ENCODE results near the gene PTPRN2.
"Not testable (repeated sequence)": the region's sequence is repeated elsewhere in the genome, so short reads cannot be mapped to it uniquely, and the experiment has no call there.

Gene PTPRN2

DNA sequence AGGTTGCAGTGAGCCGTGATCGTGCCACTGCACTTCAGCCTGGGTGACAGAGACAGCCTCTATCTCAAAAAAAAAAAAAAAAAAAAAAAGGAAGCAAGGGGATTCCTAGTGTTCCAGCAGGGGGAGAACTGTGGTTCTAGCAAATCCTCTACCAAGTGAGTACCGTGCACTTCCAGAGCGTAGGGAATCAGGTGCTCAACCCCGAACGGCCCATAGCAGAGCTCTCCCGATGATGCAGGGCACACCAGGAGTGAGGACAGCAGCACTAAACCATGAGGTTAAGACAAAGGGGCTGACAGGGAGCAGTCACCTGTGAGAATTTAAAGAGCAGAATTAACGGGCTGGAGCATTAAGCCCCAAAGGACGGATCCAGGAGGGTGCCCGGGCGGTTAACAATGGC is 173.6 kb downstream of the PTPRN2 start:
- no peak for DNase-seq

DNA sequence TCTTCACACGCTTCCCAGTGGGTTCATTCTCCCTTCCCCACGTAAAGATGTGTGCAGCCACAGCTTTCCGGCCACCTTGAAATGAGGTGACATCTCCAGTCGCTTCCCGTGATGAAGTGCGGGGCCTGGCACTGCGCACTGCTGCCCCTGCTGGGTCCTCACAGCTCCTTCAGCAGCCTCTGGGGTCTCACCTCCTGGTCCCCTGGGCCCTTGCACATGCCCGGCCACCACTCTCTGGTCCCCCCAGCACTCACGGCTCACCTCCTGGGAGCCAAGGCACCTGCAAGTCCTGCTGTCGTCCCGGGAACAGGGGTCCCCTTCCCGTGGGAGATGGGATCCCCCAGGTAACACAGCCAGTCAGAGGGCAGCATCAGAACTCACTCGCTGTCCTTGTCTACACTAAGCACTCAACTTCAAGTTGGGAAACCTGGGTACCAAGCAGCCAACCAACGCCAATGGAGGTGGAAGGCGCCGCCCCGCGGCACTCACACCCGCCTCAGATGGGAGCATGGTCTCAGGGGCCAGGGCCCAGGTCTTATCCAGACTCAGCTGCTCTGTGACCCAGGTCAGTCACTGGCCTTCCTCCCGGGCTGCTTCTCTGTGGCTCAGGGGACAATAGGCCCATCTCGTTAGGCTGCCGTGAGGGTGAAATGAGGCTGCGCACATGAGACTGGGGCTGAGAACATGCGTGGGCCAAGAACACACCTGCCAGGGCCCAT is 176.2 kb downstream of the PTPRN2 start:
- no peak for DNase-seq

DNA sequence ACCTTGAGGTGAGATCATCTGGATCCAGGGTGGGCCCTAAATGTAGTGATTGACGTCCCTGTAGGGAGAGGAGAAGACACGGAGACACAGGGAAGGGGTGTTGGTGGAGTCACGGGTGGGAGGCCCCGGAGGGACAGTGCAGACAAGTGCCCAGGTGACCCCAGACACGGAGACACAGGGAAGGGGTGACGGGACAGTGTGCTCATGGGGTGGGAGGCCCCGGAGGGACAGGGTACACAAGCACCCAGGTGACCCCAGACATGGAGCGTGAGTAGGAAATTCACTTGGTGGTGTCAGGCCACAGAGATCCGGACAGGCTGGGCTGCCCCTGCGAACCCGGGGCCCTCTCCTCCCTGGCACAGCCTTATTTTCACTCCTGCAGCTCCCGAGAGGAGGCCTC is 176.9 kb downstream of the PTPRN2 start:
- no peak for DNase-seq

DNA sequence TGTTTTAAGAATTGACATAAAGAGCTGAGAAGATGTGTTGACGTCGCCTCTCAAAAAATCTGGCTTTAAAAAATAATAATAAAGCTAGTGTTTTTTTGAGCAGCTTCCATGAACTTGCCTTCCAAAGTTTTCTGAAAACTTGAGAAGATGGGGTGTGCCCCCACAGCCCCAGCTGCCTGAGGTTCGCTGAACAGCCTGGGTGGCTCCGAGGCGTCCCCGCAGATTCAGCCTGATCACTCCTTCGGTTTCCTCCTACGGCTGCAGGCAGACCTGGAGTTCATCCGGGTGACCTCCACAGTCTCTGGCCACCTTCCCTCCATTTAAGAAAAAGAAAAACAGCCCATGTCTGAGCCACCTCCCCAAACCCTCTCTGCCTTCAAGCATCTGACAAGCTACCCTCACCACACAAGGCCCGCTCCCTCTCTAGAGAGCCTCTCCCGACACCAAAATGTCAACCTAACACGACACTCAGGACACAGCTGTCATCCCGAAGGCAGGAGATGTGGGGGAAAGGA is 177.8 kb downstream of the PTPRN2 start:
- no peak for DNase-seq

DNA sequence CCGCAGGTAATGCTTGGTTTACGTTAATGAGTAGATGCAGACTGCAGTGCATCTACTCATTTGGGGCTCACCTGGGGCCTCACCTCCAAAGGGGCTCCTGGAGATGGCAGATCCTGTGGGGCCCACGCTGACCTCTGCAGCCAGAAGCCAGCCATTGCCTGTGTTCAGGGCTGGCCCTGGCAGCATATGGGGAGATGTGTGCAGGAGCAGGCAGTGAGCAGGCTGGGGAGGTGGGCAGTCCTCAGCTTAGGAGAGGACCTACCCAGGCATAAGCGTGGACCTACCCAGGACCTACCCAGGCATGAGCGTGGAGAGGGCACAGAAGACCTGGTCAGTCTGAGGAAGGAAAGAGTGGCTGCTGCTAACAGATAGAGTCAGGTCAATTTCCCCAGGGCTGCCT is 178.5 kb downstream of the PTPRN2 start:
- no peak for DNase-seq

DNA sequence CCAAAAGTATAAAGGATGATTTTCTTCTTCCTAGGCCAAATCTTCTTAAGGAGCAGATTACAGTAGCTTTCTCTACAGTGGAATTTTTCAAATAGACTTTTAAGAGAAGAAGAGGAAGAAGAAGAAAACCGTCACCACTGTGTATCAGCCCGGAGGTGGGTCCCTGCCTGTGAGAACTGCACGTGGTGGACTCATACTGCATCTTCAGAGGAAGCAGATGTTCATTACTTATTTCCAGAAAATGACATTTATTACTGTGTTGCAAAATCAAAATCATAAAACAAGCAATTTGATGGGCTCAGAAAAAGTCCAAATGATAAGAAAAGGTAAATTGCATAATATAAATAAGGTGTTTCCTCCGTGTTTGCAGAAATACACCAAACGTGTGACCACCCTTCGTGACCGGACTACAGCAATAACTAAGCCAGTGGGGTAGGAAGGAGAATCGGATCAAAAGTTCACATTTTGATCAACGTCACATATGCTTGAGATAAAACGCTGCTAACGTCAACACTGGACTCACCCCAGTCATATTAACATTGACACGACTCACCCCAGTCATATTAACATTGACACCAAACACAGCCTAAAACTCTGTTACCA is 179.2 kb downstream of the PTPRN2 start:
- no peak for DNase-seq

DNA sequence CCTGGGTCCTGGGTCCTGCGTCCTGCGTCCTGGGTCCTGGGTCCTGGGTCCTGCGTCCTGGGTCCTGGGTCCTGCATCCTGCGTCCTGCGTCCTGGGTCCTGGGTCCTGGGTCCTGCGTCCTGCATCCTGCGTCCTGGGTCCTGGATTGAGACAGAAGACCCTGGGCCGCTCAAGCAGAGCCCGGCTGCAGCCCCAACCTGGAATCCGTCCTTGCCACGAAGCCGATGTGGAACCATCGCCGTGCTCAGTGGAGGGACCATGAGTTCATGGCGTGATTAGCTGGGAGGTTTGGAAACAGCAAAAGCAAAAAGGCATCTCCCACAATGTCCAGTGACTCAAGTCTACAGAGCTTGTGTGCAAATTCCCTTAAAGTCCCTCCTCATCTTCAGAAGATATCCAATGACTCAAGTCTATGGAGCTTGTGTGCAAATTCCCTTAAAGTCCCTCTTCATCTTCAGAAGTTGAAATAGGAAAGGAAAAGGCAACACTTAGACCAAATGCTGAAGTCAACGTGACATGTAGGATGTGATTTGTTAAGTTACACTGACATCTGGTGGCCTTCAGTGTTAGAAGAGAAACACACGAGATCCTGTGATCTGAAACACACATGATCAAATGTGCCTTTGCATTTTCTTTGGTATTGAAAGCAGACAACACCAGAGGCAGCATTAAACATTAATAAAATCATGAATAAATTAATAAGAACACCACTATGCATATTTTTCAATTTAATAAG is 179.9 kb downstream of the PTPRN2 start:
- no peak for DNase-seq

DNA sequence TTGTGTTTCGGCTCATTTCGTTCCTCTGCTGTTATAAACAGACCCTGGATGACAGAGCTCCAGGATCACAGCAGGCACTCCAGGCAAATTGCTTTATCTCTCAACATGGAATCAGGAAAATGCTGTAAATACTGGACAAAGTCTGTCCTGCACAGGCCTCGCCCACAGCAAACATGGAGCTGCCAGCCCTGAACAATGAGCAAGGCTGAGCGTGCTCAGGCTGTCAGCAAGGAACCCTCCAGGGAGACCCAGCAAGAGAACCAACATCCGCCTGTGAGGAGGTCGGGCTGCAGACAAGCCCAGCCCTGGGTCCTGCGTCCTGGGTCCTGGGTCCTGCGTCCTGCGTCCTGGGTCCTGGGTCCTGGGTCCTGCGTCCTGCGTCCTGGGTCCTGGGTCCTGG is 180.8 kb downstream of the PTPRN2 start:
- no peak for DNase-seq

DNA sequence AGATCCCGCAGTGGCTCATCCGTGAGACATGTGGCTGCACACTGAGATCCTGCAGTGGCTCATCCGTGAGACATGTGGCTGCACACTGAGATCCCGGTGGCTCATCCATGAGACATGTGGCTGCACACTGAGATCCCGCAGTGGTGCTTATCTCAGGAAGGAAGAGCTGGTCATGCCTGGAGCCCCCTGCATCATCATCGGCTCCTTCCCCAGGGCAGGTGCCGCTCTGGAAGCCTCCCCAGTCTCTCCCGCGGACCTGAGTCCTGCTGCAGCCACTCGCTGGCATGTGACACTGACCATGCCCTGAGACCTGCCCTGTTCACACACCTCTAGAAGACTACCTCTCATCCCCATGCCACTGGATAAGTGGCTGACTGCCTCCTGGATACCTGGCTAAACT is 181.3 kb downstream of the PTPRN2 start:
- no peak for DNase-seq

DNA sequence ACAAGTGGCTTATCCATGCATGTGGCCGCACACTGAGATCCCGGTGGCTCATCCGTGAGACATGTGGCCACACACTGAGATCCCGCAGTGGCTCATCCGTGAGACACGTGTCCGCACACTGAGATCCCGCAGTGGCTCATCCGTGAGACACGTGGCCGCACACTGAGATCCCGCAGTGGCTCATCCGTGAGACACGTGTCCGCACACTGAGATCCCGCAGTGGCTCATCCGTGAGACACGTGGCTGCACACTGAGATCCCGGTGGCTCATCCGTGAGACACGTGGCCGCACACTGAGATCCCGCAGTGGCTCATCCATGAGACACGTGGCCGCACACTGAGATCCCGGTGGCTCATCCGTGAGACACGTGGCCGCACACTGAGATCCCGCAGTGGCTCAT is 181.9 kb downstream of the PTPRN2 start:
- not testable (repeated sequence) for DNase-seq

DNA sequence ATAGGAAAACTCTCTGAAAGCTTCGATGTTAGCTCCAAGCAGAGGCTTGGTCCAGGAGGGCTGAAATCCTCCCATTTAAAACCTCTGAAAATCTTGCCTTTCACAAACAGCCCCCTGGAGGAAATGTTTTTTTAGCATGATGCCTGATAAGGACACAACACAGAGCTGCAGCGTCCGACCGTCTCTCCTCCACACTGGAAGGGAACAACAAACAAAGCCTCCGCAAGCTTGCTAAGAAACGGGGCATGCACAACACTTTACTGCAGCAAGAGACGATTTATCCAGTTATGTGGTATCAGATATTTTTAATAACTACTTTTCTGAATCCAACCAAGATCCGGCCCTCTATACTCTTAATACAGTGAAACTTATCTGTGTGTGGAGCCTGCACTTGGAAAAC is 182.3 kb downstream of the PTPRN2 start:
- no peak for DNase-seq

DNA sequence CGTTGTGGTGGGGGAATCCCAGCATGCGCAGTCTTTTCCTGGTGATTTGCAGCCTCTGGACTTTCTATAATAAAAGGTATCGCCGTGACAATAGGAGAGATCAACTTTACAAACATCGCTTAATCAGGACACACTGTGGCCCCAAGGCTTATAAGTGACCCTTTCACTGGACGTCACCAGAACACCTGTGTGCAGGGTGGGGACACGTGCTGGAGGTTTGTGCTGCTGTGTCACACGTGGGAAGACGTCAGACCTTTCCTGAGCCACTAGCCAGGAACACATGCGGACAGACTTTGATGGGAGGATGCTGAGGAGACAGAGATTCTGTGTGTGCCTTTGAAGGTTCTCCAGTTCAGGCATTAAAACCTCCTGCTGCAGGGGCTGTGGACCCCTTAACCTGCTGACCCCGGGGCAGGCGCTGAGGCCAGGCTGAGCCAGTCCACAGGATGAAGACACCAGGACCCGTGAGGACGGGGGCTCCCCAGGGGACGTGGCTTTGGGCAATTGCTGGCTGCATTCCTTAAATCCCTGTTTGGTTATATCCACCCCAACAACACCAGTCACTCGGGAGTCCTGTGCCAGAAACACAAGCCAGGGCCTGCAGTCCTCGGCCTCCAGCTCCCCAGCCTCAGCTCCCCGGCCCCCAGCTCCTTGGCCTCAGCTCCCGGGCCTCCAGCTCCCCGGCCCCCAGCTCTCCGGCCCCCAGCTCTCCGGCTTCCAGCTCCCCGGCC is 183.4 kb downstream of the PTPRN2 start:
- DNase-seq = no peak

DNA sequence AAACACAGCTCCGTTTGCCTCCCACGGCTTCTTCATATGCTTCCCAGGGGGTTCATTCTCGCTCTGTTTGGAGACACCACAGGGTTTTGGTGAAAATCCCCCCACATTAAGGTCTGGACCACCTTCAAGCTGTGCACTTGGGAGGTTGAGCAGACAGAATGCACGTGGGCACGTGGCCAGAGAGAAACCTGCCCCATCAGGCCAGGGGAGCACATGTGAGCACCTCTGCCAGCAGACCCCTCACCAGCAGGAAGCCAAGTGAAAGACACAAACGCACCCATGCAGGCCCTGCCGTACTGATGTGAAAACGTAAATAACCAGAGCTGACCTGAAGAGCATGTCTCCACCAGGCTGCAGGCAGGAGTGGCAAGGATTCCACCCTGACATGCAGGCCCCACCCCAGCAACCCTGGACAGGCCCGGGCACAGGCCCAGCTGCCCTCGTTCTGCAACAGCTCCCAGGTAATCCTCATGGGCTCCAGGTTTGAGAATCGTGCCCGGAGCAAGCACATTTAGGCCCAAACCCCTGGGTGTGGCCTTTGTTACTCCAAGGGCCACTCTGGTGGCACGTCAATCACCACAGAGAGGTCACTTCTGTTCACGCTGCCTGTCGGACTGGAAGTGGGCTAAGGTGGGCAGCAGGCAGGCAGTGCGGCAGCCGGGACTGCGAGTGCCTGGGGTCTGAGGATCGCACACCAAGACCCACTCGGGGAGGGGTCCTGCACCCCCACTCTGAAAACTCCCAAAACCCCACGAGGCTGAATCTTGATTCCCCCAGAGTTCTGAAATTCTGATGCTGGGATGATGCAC is 184.4 kb downstream of the PTPRN2 start:
- no peak for DNase-seq

DNA sequence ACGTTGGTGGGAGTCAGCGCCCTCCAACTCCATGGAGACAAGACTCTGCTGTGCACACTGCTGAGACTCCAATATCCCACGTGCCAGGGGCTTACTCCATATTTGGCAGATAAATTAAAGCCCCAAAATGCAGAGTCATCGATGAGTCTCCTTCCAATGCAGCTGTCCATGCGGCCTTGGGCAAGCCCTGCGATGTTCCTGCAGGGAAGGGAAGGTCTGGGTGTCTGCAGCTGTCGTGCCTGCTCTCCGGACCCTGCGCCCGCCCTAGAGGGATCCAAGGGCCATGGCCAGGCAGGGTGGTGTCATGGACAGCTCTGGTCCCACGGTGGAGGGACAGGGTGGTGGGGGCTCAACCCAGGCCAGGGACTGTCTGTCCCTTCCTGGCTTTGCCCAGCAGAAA is 185.2 kb downstream of the PTPRN2 start:
- no peak for DNase-seq

DNA sequence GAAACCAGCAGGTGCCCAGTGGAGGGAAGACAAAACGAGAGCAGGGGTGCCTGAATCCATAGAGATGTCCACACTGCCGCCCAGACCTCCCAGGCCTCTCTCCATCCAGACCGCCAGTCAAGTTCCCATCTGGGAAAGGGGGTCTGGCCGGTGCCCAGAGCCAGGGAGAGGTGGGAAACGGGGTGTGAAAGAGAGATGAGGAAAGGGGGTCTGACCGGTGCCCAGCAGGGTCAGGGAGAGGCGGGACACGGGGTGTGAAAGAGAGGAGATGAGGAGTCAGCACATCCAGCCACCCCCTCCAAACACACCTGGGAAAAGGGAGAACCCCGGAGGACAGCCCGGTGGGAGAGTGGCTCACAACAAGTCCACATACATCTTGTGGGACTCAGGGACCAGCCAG is 185.8 kb downstream of the PTPRN2 start:
- DNase-seq = no peak

DNA sequence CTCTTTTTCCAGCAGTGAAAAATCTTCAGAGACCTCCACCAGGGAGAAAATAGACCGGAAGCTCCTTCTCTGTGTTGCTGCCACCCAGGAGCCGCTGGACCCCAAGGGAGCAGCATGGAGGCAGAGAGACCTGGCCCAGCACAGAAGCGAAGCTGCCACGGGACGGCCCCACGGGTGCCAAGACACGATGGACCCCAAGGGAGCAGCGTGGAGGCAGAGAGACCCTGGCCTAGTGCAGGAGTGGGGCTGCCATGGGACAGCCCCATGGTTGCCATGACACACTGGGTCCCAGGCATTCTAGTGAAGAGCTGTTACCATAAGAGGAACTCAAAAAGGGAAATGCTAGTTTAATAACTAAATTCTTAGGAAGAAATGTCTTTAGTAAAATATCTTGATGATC is 186.3 kb downstream of the PTPRN2 start:
- DNase-seq = no peak

DNA sequence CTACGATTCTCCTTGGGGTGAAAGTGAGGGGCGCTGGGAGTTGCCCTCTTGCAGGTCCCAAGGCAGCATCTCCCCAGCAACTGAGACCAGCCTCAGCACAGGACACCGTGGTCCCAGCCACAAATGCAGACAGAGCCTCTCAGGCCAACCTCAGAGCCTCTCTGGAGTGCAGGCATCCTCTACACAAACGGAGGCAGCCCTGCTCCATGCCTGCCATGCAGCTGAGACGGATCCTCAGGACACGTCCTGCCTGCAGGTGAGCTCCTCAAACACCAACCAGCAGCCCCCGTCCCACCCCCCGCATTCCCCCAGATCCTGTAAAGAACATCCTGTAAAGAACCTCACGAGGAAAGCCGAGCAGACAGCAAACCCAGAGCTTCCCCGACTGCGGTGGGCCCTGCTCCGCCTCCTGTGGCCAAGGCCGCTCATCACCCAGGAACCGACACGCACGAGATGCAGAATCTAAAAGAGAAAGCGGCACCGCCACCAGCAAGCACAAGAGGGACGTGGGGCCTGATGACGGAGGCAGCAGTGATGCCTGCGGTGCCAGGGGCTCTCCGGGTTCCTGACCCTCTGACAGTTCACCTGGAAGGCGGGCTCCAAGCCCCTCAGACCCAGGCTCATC is 186.9 kb downstream of the PTPRN2 start:
- no peak for DNase-seq

DNA sequence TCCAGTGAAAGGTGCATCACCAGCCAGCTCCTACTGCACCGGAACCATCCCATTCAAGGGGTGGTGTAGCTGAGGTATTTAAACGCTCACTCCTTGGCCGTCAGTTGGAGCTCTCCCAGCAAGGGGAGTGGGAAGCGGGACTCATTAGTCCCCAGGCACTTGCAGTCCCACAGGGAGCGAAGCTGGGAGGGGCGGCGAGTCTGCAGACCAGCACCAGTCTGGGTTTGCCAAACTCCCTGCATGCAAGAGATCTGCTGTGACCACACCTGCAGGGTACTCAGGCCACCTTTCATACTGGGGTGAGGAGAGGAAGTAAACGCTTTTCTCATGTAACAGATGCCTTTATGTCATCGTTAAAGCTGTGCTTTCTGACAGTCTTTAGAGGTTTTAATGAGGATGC is 187.9 kb downstream of the PTPRN2 start:
- no peak for DNase-seq

DNA sequence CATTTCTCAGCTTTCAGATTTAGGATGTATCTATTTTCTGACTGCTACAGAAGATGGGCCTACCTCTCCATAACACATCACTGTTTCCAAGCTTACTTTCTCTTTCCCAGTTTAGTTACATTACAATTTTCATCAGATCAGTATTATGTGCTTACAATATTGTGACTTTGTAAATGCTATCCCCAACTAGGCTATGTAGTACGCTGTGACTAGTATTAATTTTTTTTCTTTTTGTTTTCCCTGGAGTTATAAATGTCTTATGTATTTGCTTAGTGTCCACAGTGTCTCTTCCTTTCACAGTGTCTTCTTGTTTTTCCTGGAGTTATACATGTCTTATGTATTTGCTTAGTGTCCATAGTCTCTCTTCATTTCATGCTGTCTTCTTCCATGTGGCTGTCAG is 188.9 kb downstream of the PTPRN2 start:
- DNase-seq = no peak

DNA sequence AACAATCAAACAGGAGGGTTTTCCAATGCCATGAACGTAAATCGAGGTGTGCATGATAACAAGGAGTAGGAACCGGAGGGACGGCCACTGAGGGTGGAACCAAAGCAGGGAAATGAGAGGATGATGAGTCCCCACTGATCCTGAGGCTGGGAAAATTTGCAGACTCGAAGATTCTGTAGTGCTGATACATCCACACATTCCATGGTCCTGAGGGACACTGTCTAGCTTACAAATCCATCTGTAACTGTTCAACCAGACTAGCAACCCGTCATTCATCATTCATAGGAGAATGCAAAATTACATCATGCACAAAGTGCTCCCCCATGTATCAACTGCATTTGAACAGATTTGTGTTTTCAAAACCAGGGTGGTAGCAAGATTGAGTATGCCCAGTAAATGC is 189.7 kb downstream of the PTPRN2 start:
- no peak for DNase-seq

DNA sequence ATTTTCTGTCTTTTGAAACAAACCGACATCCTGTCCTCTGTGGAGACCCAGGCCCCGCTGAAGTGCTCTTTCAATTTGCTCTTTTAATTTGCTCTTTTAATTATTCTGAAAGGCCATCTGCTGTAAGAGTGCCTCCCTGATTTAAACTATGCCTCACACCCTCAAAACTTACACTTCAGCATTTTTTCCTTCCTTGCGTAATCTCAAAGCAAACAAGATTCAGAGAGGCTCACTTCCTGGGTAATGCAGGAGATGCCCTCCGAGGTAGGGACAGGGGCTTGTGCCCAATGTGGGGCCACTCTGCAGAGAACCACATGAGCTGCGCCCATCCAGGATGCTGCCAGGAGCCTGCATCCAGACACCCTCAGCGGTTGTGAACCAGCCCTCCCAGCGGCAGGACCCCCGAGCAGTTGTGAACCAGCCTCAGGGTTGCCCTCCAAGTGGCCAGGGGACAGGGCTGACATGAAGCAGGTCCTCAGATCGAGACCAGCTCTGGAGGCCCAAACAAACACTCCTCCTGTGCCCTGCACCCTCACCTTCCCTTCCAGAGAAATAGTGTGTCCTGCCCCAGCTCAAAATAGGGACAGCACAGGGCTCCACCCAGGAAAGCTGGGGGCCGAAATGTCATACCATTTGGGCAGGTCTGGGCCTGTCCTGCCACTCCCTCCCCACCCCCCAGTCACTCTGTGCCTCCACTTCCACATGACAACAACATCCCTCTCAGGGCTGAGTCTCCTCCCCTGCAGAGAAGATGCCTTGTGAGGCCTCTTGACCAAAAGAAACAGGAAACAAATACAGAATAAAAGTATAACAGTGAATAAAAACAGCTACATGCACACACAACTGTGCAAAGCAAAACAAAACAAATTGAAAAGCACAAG is 190.4 kb downstream of the PTPRN2 start:
- DNase-seq = no peak
